ENCODE results near the gene RHOC. TPM values are rescaled to one million over a fixed set of nuclear protein-coding genes. Genes with fewer than 3 reads are reported as not detected.
"Not testable (repeated sequence)": the region's sequence is repeated elsewhere in the genome, so short reads cannot be mapped to it uniquely, and the experiment has no call there.

The RHOC gene
- 87.5 and 99.2 TPM in 2 replicates for total RNA-seq

GRCh38 chr1:112706505-112707220, at the start of gene RHOC:
Gene RHOC, minus strand, starts transcription at chr1:112707127. Its CDS starts 3,328 bp downstream, at chr1:112703799.
- intact Hi-C loops (cut with micrococcal nuclease), result loop anchor here (1.0 to 2.0 kb wide), 3 partner anchors 9 to 315 kb away; partner anchors contain the start of gene PPM1J

- intact Hi-C loops (cut with micrococcal nuclease), result no loop called here
These were observed 47.2 kb upstream of the RHOC start for GRCh38 chr1:112754116-112754628.

GRCh38 chr1:112748396-112748795, 41.5 kb upstream of the RHOC start:
- intact Hi-C loops (cut with micrococcal nuclease), result no loop called here

GRCh38 chr1:112744009-112744578, 37.2 kb upstream of the RHOC start:
- intact Hi-C loops (cut with micrococcal nuclease), result no loop called here

- intact Hi-C loops (cut with micrococcal nuclease), result no loop called here
These were observed 36.5 kb upstream of the RHOC start for GRCh38 chr1:112743174-112744008.

- intact Hi-C loops (cut with micrococcal nuclease), result no loop called here
These were observed 30.6 kb upstream of the RHOC start for GRCh38 chr1:112737573-112737972.

- intact Hi-C loops (cut with micrococcal nuclease), result no loop called here
These were observed 28.8 kb upstream of the RHOC start for GRCh38 chr1:112735752-112736151.

- intact Hi-C loops (cut with micrococcal nuclease), result no loop called here
These were observed 24.5 kb upstream of the RHOC start for GRCh38 chr1:112731451-112731850.

GRCh38 chr1:112729909-112730308, 23.0 kb upstream of the RHOC start:
- intact Hi-C loops (cut with micrococcal nuclease), result no loop called here

GRCh38 chr1:112729011-112729410, 22.1 kb upstream of the RHOC start:
- intact Hi-C loops (cut with micrococcal nuclease), result not testable (repeated sequence)

- intact Hi-C loops (cut with micrococcal nuclease), result not testable (repeated sequence)
These were observed 21.5 kb upstream of the RHOC start for GRCh38 chr1:112728306-112728971.

GRCh38 chr1:112727716-112728115, 20.8 kb upstream of the RHOC start:
- intact Hi-C loops (cut with micrococcal nuclease), result no loop called here

GRCh38 chr1:112724240-112724639, 17.3 kb upstream of the RHOC start:
- intact Hi-C loops (cut with micrococcal nuclease), result not testable (repeated sequence)

GRCh38 chr1:112723511-112723839, 16.5 kb upstream of the RHOC start:
- intact Hi-C loops (cut with micrococcal nuclease), result no loop called here

- intact Hi-C loops (cut with micrococcal nuclease), result no loop called here
These were observed 15.9 kb upstream of the RHOC start for GRCh38 chr1:112722601-112723510.

- intact Hi-C loops (cut with micrococcal nuclease), result no loop called here
These were observed 15.1 kb upstream of the RHOC start for GRCh38 chr1:112721966-112722524.

- intact Hi-C loops (cut with micrococcal nuclease), result not testable (repeated sequence)
These were observed 14.4 kb upstream of the RHOC start for GRCh38 chr1:112721294-112721693.

GRCh38 chr1:112720800-112721199, 13.9 kb upstream of the RHOC start:
- intact Hi-C loops (cut with micrococcal nuclease), result no loop called here

GRCh38 chr1:112719706-112720105, 12.8 kb upstream of the RHOC start:
- intact Hi-C loops (cut with micrococcal nuclease), result loop anchor here (5.0 kb wide), 2 partner anchors 958 to 1038 kb away; partner anchors contain the start of gene PHTF1

Measured in T-helper 2 cell treated with Interferon-gamma antibody and Interleukin-4, amounts not matched to agents 100 ng/mL and 5 ng/mL, for 36 hours (primary cell).